Spinal cord (tissue), 10 donors: ENCODE data around the gene NBPF8. TPM values are rescaled to one million over a fixed set of nuclear protein-coding genes. Genes with fewer than 3 reads are reported as not detected.
"Not testable (repeated sequence)": the region's sequence is repeated elsewhere in the genome, so short reads cannot be mapped to it uniquely, and the experiment has no call there.

Experiments
- DNase-seq, 6 donors: peaks; one replicate each; pipeline versions ENCODE4 v3.0.0 to v3.0.0-alpha.2; 2013 to 2015; ENCODE audit warnings: low spot score in 6 of 6, low read depth in 4 of 6
- H3K27ac ChIP-seq: one replicate; pipeline ENCODE4 v1.5.1; 2013; ENCODE audit warnings: low read depth, low read length, control low read depth
- H3K27me3 ChIP-seq: one replicate; pipeline ENCODE4 v1.6.1; 2013; ENCODE audit warnings: low read length; ENCODE audit not compliant: control insufficient read depth, insufficient read depth
- H3K36me3 ChIP-seq: one replicate; pipeline ENCODE4 v1.6.1; 2013; ENCODE audit warnings: low read length; ENCODE audit not compliant: control insufficient read depth, insufficient read depth
- H3K4me1 ChIP-seq: one replicate; pipeline ENCODE4 v1.6.1; 2013; ENCODE audit warnings: low read length; ENCODE audit not compliant: control insufficient read depth, insufficient read depth
- H3K4me3 ChIP-seq: one replicate; pipeline ENCODE4 v1.5.1; 2013; ENCODE audit warnings: low read depth, low read length, control low read depth
- H3K9me3 ChIP-seq: one replicate; pipeline ENCODE4 v1.6.1; 2013; ENCODE audit warnings: low read length; ENCODE audit not compliant: control insufficient read depth, insufficient read depth
- WGBS: methylation state at CpG from one replicate; pipeline ENCODE4 v1.1.5; 2013; ENCODE audit warnings: missing lambda C conversion rate; ENCODE audit not compliant: insufficient coverage; 5-methylcytosine and 5-hydroxymethylcytosine counted together
- long read RNA-seq, 4 donors: transcript quantifications; one replicate each; lab custom pipeline, GENCODE V29; 2026
- polyA plus RNA-seq, 2 donors: library from polyadenylated mRNA; unstranded; fragments of 120-200 nt; gene quantifications; one replicate each; pipeline ENCODE4 v1.2.1, GENCODE V29; 2013; ENCODE audit not compliant: insufficient read length in 2 of 2
- total RNA-seq, 2 donors: library from RNA; depleted of rRNA in 1 of 2; stranded (reverse); fragments of 120-200 nt in 1 of 2; fragments of >200 nt in 1 of 2; gene quantifications; one replicate each; pipeline versions ENCODE4 v1.2.3 to v1.2.4, GENCODE V29; 2013 to 2014
- donor health status: healthy.

The NBPF8 gene
- total RNA-seq (10 to 100 TPM in 1 of 2 donors, 1 to 10 TPM in 1; 9.5 to 20.4 TPM), polyA plus RNA-seq (10 to 100 TPM in 1 of 2 donors, 1 to 10 TPM in 1; 7.8 to 15.8 TPM)
- long read RNA-seq, donor 1, partial matches to known transcripts = 11 of 11 reads
- long read RNA-seq, donor 1, other reads (novel, unspliced or antisense) = 0 of 11 reads
- long read RNA-seq, donor 2 = 0 reads
- long read RNA-seq, donor 3 = 0 reads
- long read RNA-seq, donor 4, partial matches to known transcripts = 6 of 6 reads
- long read RNA-seq, donor 4, other reads (novel, unspliced or antisense) = 0 of 6 reads

- not testable (repeated sequence) for H3K27ac ChIP-seq, H3K36me3 ChIP-seq, H3K27me3 ChIP-seq, H3K4me1 ChIP-seq, H3K9me3 ChIP-seq
- under 1% methylated on average over 16 of the region's 64 CpGs for WGBS
- DNase-seq = peak in 2 of 6 donors; percentile 71 to 84
- H3K4me3 ChIP-seq = peak within 1 kb of the TSS; percentile 45
Measured at GRCh38 chr1:120414911-120415480, at the start of gene NBPF8. TSS of gene NBPF8 (plus strand) at chr1:120415035. CDS start at chr1:120436523, 21,488 bp downstream.

- not testable (repeated sequence) for H3K4me1 ChIP-seq, H3K36me3 ChIP-seq, H3K9me3 ChIP-seq, H3K27ac ChIP-seq, H3K27me3 ChIP-seq, H3K4me3 ChIP-seq
- WGBS = no CpG with 5 or more reads among the region's 6 CpGs
- peak in 1 of 6 donors; percentile 1 for DNase-seq
Measured at GRCh38 chr1:120367709-120368108, 47.1 kb upstream of the NBPF8 start.

- WGBS = 100% methylated on average over 1 of the region's 5 CpGs
- not testable (repeated sequence) for H3K4me1 ChIP-seq, H3K27me3 ChIP-seq, DNase-seq, H3K36me3 ChIP-seq, H3K4me3 ChIP-seq, H3K27ac ChIP-seq, H3K9me3 ChIP-seq
Measured at GRCh38 chr1:120386651-120387050, 28.2 kb upstream of the NBPF8 start.

- not testable (repeated sequence) for H3K4me3 ChIP-seq, H3K27me3 ChIP-seq, H3K4me1 ChIP-seq, H3K9me3 ChIP-seq, H3K27ac ChIP-seq, H3K36me3 ChIP-seq
- WGBS = no CpG with 5 or more reads among the region's 29 CpGs
- DNase-seq = peak in 3 of 6 donors; percentile 4 to 74 (median 56)
Measured at GRCh38 chr1:120388597-120389126, 26.2 kb upstream of the NBPF8 start.

- DNase-seq, H3K4me3 ChIP-seq, H3K27ac ChIP-seq, H3K4me1 ChIP-seq, H3K9me3 ChIP-seq, H3K27me3 ChIP-seq, H3K36me3 ChIP-seq: not testable (repeated sequence)
- no CpG with 5 or more reads among the region's 4 CpGs for WGBS
Measured at GRCh38 chr1:120391365-120391764, 23.5 kb upstream of the NBPF8 start.

GRCh38 chr1:120393316-120394232, 21.3 kb upstream of the NBPF8 start:
- not testable (repeated sequence) for H3K27ac ChIP-seq, H3K36me3 ChIP-seq, H3K4me3 ChIP-seq, H3K9me3 ChIP-seq, H3K4me1 ChIP-seq, H3K27me3 ChIP-seq
- WGBS = no CpG with 5 or more reads among the region's 13 CpGs
- peak in 1 of 6 donors; percentile 1 for DNase-seq

GRCh38 chr1:120405348-120405747, 9.5 kb upstream of the NBPF8 start:
- WGBS = no CpG with 5 or more reads among the region's 1 CpG
- H3K27ac ChIP-seq = not testable (repeated sequence)

GRCh38 chr1:120414451-120414850, 384 bp upstream of the NBPF8 start:
- not testable (repeated sequence) for H3K36me3 ChIP-seq, H3K27me3 ChIP-seq, DNase-seq, H3K27ac ChIP-seq, H3K9me3 ChIP-seq, H3K4me1 ChIP-seq, H3K4me3 ChIP-seq
- WGBS = no CpG with 5 or more reads among the region's 16 CpGs

More at GRCh38 chr1:120405348-120405747, 9.5 kb upstream of the NBPF8 start:
- H3K4me1 ChIP-seq, DNase-seq, H3K9me3 ChIP-seq, H3K27me3 ChIP-seq, H3K4me3 ChIP-seq, H3K36me3 ChIP-seq: not testable (repeated sequence)

- DNase-seq = peak in 3 of 6 donors; percentile 5 to 48 (median 32)
- WGBS = 0% methylated on average over 13 of the region's 23 CpGs
Measured at GRCh38 chr1:120415492-120415961, 692 bp downstream of the NBPF8 start.

More at GRCh38 chr1:120415492-120415961, 692 bp downstream of the NBPF8 start:
- not testable (repeated sequence) for H3K4me1 ChIP-seq, H3K27ac ChIP-seq, H3K9me3 ChIP-seq, H3K36me3 ChIP-seq, H3K27me3 ChIP-seq
- H3K4me3 ChIP-seq = peak overlapping the region; percentile 45
